ENCODE measurements around the gene ROM1.

Gene ROM1

DNA sequence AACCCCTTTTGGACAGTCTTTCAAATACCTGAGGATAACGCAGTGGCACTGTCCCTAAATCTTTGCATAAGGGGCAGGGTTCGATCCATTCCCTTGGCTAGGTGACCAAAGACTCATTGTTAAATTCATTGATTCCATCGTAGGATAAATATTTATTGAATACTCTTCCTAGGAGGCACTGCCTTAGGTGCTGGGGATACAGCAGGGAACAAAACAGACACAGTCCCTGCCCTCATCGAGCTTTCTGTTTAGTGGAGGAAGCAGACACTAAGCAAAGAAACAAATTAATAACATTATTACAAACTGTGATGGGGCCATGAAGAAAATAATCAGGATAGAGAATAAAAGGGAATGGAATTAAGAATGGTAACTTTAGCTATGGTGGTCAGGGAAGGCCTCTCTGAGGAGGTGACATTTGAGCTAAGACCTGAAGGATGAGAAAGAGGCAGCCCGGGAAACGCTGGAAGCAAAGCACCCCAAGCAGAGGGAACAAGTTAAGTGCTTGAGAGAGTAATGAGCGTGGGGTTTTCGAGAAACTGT, 8.0 kb downstream of the ROM1 start:
- peak overlapping the region; percentile 42 to 73 for H3K4ac ChIP-seq (ENCODE audit: low read depth in 1 of 2, low read length in 2 of 2)
- H2AFZ ChIP-seq (ENCODE audit: low read depth, low read length): no peak overlapping the region
- peak overlapping the region; percentile 91 for H3K9ac ChIP-seq (ENCODE audit: low read length)
- no peak overlapping the region for H3K23ac ChIP-seq (ENCODE audit: low read length in 2 of 2)
- H3K4me2 ChIP-seq (ENCODE audit: low read length, poor library complexity, severe bottlenecking): peak overlapping the region; percentile 44
- H2BK120ac ChIP-seq (ENCODE audit: low read depth, low read length): no peak overlapping the region
- H3K14ac ChIP-seq (ENCODE audit: low read length in 2 of 2): peak overlapping the region in 1 of 2 experiments; percentile 61
- H3K27me3 ChIP-seq (ENCODE audit: control insufficient read depth in 1 of 2, insufficient read depth in 1 of 2, low read length in 2 of 2): no peaks in the 10 kb centered on the region
- H3K27ac ChIP-seq (ENCODE audit: low read length, poor library complexity, severe bottlenecking): peak overlapping the region; percentile 53
- peak overlapping the region; percentile 5 to 85 for H3K18ac ChIP-seq (ENCODE audit: low read depth in 1 of 2, low read length in 2 of 2)
- H3K9me3 ChIP-seq (ENCODE audit: control insufficient read depth, low read length): no peaks in the 10 kb centered on the region
- H2BK15ac ChIP-seq (ENCODE audit: low read depth, poor library complexity, severe bottlenecking): no peak overlapping the region
- H2AK5ac ChIP-seq (ENCODE audit: low read length, severe bottlenecking): peak overlapping the region; percentile 85
- H4K8ac ChIP-seq (ENCODE audit: low read length): no peak overlapping the region
- H3K4me1 ChIP-seq (ENCODE audit: control insufficient read depth, insufficient read depth, low read depth, low read length): peaks cover 3% of the 10 kb centered on the region
- H2BK12ac ChIP-seq (ENCODE audit: low read length in 2 of 2): no peak overlapping the region
- no peak for DNase-seq
- H3K4me3 ChIP-seq (ENCODE audit: insufficient read depth in 1 of 2, low read depth in 1 of 2, low read length in 2 of 2): peak overlapping the region; percentile 59 to 90
- peaks cover 6% of the 10 kb centered on the region for H3K79me1 ChIP-seq (replicated peaks; ENCODE audit: low read length, poor library complexity, severe bottlenecking)
- WGBS: 40% methylated on average over 7 of the region's 8 CpGs
- no peak overlapping the region for H2BK5ac ChIP-seq (ENCODE audit: low read depth, low read length, poor library complexity, severe bottlenecking)
- no peak overlapping the region for H4K91ac ChIP-seq (ENCODE audit: low read length)
- peaks cover 35 to 42% of the 10 kb centered on the region in 2 experiments for H3K36me3 ChIP-seq (ENCODE audit: control insufficient read depth in 1 of 2, insufficient read depth in 2 of 2, low read depth in 1 of 2, low read length in 2 of 2)

DNA sequence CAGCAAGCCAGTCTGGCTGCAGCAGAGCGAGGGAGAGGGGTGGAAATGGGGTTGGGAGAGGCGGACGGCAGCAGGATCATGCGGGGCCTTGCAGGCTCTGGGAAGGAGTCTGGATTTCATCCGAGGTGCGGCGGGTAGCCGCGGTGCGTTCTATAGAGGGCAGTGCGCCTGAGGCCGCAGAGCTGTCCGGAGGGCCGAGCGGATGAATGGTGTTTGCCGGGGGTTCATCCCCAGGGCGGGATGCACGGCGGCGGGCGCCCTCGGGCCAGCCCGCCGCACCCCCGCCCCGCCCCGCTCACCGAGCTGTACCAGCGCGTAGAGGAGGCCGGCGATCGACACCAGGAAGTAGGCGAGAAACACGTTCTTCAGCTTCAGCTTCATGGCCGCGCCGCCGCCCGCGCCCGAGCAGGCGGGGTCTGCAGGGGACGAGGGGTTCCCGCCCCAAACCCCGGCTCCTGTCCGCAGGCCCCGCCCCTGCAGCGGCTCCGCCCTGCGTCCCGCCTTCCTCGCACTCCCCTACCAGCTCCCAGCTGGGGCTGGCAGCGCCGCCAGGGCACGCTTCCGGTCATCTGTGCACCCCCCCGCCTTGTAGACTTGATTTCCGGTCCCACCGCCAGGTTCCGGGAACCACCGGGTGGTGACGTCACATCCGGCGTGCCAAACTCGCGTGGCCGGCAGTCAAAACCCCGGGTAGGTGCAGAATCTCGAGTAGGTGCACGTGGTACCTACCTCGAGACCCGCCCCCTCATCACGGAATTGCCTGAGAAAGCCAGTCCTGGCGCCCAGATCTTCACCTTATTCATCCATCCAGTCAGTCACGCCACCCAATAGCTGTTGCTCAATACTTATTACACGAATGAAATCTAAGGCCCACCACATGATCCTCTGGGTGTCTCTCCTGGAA, 8.8 kb downstream of the ROM1 start, which contains the start of gene B3GAT3:
Gene B3GAT3, minus strand, starts transcription at position 420 of the 904 bp plus-strand sequence. Its CDS starts 39 bp downstream, at position 381.
- Histone ChIP-seq H3K27ac (ENCODE audit: low read length, poor library complexity, severe bottlenecking) (peak within 1 kb of the TSS; percentile 86), H4K91ac (ENCODE audit: low read length) (no peak within 1 kb of the TSS), H2BK12ac (ENCODE audit: low read length in 2 of 2) (peak within 1 kb of the TSS in 1 of 2 experiments; percentile 60), H3K14ac (ENCODE audit: low read length in 2 of 2) (peak within 1 kb of the TSS in 1 of 2 experiments; percentile 61), H3K36me3 (ENCODE audit: control insufficient read depth in 1 of 2, insufficient read depth in 2 of 2, low read depth in 1 of 2, low read length in 2 of 2) (peaks cover 35 to 42% of the 10 kb centered on the region in 2 experiments), H3K4me1 (ENCODE audit: control insufficient read depth, insufficient read depth, low read depth, low read length) (peaks cover 3% of the 10 kb centered on the region), H3K18ac (ENCODE audit: low read depth in 1 of 2, low read length in 2 of 2) (peak within 1 kb of the TSS; percentile 76 to 85), H3K4me2 (ENCODE audit: low read length, poor library complexity, severe bottlenecking) (peak within 1 kb of the TSS; percentile 67), H3K4me3 (ENCODE audit: insufficient read depth in 1 of 2, low read depth in 1 of 2, low read length in 2 of 2) (peak within 1 kb of the TSS; percentile 59 to 90), H2BK5ac (ENCODE audit: low read depth, low read length, poor library complexity, severe bottlenecking) (peak within 1 kb of the TSS; percentile 37), H2AK5ac (ENCODE audit: low read length, severe bottlenecking) (peak within 1 kb of the TSS; percentile 85), H2BK120ac (ENCODE audit: low read depth, low read length) (no peak within 1 kb of the TSS), H3K23ac (ENCODE audit: low read length in 2 of 2) (no peak within 1 kb of the TSS), H2BK15ac (ENCODE audit: low read depth, poor library complexity, severe bottlenecking) (peak within 1 kb of the TSS; percentile 85), H4K8ac (ENCODE audit: low read length) (peak within 1 kb of the TSS; percentile 86), H3K4ac (ENCODE audit: low read depth in 1 of 2, low read length in 2 of 2) (peak within 1 kb of the TSS; percentile 42 to 73), H3K9me3 (ENCODE audit: control insufficient read depth, low read length) (no peaks in the 10 kb centered on the region), H3K9ac (ENCODE audit: low read length) (peak within 1 kb of the TSS; percentile 91), H2AFZ (ENCODE audit: low read depth, low read length) (no peak within 1 kb of the TSS), H3K79me1 (replicated peaks; ENCODE audit: low read length, poor library complexity, severe bottlenecking) (peaks cover 5% of the 10 kb centered on the region), H3K27me3 (ENCODE audit: control insufficient read depth in 1 of 2, insufficient read depth in 1 of 2, low read length in 2 of 2) (no peaks in the 10 kb centered on the region)
- WGBS: 3% methylated on average over 76 of the region's 77 CpGs
- DNase-seq: peak; percentile 98

DNA sequence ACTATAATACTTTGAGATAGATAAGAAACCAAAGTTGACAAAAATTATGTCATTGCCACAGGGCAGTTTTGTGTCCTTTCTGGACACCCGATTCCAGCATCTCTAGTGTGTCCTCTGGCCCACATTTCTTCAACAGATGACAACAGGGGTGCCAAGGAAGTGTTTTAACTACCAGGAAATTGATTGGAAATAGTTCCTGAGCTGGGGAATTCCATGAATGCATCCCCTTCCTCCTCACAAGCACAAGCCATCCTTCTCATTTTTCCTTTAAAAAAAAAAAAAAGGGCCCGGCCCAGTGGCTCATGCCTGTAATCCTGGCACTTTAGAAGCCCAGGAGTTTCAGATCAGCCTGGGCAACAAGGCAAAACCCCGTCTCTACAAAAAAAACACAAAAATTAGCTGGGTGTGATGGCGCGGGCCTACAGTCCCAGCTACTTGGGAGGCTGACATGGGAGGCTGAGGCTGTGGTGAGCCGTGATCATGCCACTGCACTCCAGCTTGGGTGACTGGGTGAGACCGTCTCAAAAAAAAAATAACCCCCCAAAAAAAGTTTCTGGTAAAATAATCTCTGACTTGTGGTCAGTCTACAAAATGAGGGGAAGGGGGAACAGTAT, 9.5 kb downstream of the ROM1 start:
- 100% methylated on average over 3 of the region's 7 CpGs for WGBS
- Histone ChIP-seq H3K79me1 (replicated peaks; ENCODE audit: low read length, poor library complexity, severe bottlenecking) (no peaks in the 10 kb centered on the region), H2BK120ac (ENCODE audit: low read depth, low read length) (no peak overlapping the region), H2AFZ (ENCODE audit: low read depth, low read length) (no peak overlapping the region), H3K9me3 (ENCODE audit: control insufficient read depth, low read length) (no peaks in the 10 kb centered on the region), H3K27ac (ENCODE audit: low read length, poor library complexity, severe bottlenecking) (peak overlapping the region; percentile 86), H2AK5ac (ENCODE audit: low read length, severe bottlenecking) (peak overlapping the region; percentile 61), H2BK15ac (ENCODE audit: low read depth, poor library complexity, severe bottlenecking) (no peak overlapping the region), H3K4me1 (ENCODE audit: control insufficient read depth, insufficient read depth, low read depth, low read length) (peaks cover 3% of the 10 kb centered on the region), H3K4me3 (ENCODE audit: insufficient read depth in 1 of 2, low read depth in 1 of 2, low read length in 2 of 2) (peak overlapping the region in 1 of 2 experiments; percentile 90), H3K14ac (ENCODE audit: low read length in 2 of 2) (no peak overlapping the region), H4K91ac (ENCODE audit: low read length) (no peak overlapping the region), H3K4me2 (ENCODE audit: low read length, poor library complexity, severe bottlenecking) (no peak overlapping the region), H3K18ac (ENCODE audit: low read depth in 1 of 2, low read length in 2 of 2) (peak overlapping the region in 1 of 2 experiments; percentile 69), H3K27me3 (ENCODE audit: control insufficient read depth in 1 of 2, insufficient read depth in 1 of 2, low read length in 2 of 2) (no peaks in the 10 kb centered on the region), H2BK12ac (ENCODE audit: low read length in 2 of 2) (no peak overlapping the region), H4K8ac (ENCODE audit: low read length) (peak overlapping the region; percentile 68), H2BK5ac (ENCODE audit: low read depth, low read length, poor library complexity, severe bottlenecking) (peak overlapping the region; percentile 37), H3K36me3 (ENCODE audit: control insufficient read depth in 1 of 2, insufficient read depth in 2 of 2, low read depth in 1 of 2, low read length in 2 of 2) (peaks cover 35 to 40% of the 10 kb centered on the region in 2 experiments), H3K4ac (ENCODE audit: low read depth in 1 of 2, low read length in 2 of 2) (peak overlapping the region in 1 of 2 experiments; percentile 51), H3K23ac (ENCODE audit: low read length in 2 of 2) (no peak overlapping the region), H3K9ac (ENCODE audit: low read length) (peak overlapping the region; percentile 91)
- no peak for DNase-seq

DNA sequence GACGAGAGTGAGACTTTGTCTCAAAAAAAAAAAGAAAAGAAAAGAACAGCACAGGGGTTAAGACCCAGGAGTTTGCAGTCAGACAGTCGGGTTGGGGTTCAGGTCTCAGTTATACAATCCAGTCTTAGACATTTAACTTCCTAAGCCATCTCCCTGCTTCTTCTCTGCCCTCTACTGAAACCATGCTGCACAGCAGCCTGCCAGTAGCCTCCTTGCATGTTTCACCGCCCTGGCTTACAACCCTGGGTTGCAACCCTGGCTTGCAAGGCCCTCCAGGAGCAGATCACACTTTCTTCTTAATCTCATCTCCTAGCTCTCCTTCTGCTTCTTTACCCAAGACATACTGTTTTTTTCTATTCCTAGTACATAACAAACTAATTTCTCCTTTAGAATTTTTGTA, 14.7 kb downstream of the ROM1 start:
- H2BK15ac ChIP-seq (ENCODE audit: low read depth, poor library complexity, severe bottlenecking): no peak overlapping the region
- H3K4me2 ChIP-seq (ENCODE audit: low read length, poor library complexity, severe bottlenecking): no peak overlapping the region
- H3K79me1 ChIP-seq (replicated peaks; ENCODE audit: low read length, poor library complexity, severe bottlenecking): peaks cover 24% of the 10 kb centered on the region
- no peak overlapping the region for H2AFZ ChIP-seq (ENCODE audit: low read depth, low read length)
- H3K27ac ChIP-seq (ENCODE audit: low read length, poor library complexity, severe bottlenecking): no peak overlapping the region
- no peak overlapping the region for H3K4ac ChIP-seq (ENCODE audit: low read depth in 1 of 2, low read length in 2 of 2)
- DNase-seq: no peak
- no peak overlapping the region for H2AK5ac ChIP-seq (ENCODE audit: low read length, severe bottlenecking)
- H3K23ac ChIP-seq (ENCODE audit: low read length in 2 of 2): no peak overlapping the region
- no peak overlapping the region for H3K14ac ChIP-seq (ENCODE audit: low read length in 2 of 2)
- H3K9ac ChIP-seq (ENCODE audit: low read length): no peak overlapping the region
- H2BK5ac ChIP-seq (ENCODE audit: low read depth, low read length, poor library complexity, severe bottlenecking): no peak overlapping the region
- H3K4me3 ChIP-seq (ENCODE audit: insufficient read depth in 1 of 2, low read depth in 1 of 2, low read length in 2 of 2): no peak overlapping the region
- H2BK120ac ChIP-seq (ENCODE audit: low read depth, low read length): no peak overlapping the region
- H4K8ac ChIP-seq (ENCODE audit: low read length): no peak overlapping the region
- H4K91ac ChIP-seq (ENCODE audit: low read length): no peak overlapping the region
- no peak overlapping the region for H2BK12ac ChIP-seq (ENCODE audit: low read length in 2 of 2)
- H3K9me3 ChIP-seq (ENCODE audit: control insufficient read depth, low read length): no peaks in the 10 kb centered on the region
- no peaks in the 10 kb centered on the region for H3K27me3 ChIP-seq (ENCODE audit: control insufficient read depth in 1 of 2, insufficient read depth in 1 of 2, low read length in 2 of 2)
- H3K18ac ChIP-seq (ENCODE audit: low read depth in 1 of 2, low read length in 2 of 2): no peak overlapping the region
- WGBS: 95% methylated on average over 3 of the region's 3 CpGs
- H3K4me1 ChIP-seq (ENCODE audit: control insufficient read depth, insufficient read depth, low read depth, low read length): no peaks in the 10 kb centered on the region
- peaks cover 81 to 82% of the 10 kb centered on the region in 2 experiments for H3K36me3 ChIP-seq (ENCODE audit: control insufficient read depth in 1 of 2, insufficient read depth in 2 of 2, low read depth in 1 of 2, low read length in 2 of 2)

Data from mesenchymal stem cell (in vitro differentiated cells and primary cell).